ENCODE data around the gene RMC1.

RMC1 gene

DNA sequence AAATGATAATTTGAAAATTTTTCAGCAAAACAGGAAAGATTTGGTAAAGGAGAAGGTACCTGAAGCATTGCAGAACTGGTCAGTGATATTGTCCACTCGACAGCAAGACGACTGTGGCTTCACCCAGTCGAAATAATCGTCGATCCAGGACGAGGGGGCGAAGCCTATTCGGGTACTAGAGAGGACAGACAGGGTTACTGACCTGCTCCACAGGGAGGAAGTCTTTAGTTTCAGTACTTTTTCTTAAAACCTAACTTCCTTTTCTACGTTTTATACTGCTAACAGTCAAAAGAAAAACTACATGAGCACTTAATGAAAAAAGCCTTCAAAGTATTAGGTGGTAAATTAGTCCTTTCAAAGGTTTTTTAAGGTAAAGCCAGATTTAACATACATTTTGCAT, 36.0 kb downstream of the RMC1 start:
- no peak overlapping the region for H3K4me3 ChIP-seq (ENCODE audit: control insufficient read depth, low read depth, low read length)
- no peak for DNase-seq (ENCODE audit: low read depth)
- TF ChIP-seq, protein P1, sequence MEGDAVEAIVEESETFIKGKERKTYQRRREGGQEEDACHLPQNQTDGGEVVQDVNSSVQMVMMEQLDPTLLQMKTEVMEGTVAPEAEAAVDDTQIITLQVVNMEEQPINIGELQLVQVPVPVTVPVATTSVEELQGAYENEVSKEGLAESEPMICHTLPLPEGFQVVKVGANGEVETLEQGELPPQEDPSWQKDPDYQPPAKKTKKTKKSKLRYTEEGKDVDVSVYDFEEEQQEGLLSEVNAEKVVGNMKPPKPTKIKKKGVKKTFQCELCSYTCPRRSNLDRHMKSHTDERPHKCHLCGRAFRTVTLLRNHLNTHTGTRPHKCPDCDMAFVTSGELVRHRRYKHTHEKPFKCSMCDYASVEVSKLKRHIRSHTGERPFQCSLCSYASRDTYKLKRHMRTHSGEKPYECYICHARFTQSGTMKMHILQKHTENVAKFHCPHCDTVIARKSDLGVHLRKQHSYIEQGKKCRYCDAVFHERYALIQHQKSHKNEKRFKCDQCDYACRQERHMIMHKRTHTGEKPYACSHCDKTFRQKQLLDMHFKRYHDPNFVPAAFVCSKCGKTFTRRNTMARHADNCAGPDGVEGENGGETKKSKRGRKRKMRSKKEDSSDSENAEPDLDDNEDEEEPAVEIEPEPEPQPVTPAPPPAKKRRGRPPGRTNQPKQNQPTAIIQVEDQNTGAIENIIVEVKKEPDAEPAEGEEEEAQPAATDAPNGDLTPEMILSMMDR (IDR thresholded peaks at IDR 0.05; ENCODE audit: control insufficient read depth, insufficient read depth, low read depth, low read length, missing control alignments) = no peak

DNA sequence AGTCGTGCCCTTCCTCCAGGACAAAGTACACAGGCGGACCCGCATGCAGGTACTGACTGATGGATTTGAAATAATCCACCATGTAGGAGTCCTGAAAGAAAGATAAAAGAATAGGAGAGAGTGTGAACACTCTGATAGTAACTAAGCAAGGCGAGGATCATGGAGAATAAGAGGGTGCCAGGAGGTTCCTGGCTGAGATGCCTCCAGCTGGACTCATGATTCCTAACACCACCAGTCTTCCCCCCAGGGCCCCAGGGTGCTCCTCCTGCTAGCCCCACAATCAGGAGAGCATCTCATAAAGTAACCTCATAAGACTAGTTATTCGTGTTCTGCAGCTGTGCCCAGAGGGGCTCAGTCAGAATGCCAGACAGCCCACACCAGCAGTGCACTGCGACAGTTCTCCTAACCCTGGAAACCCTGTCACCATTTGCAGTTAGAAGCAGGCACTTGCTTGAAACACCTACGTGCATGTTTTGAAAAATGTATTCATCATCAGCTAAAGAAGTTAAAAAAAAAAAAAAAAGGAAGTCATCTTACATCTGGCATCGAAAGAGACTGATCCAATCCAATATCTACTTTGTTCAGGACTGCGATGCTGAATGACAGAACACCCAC, 36.7 kb downstream of the RMC1 start:
- no peak for DNase-seq (ENCODE audit: low read depth)
- H3K4me3 ChIP-seq (ENCODE audit: control insufficient read depth, low read depth, low read length) = no peak overlapping the region
- TF ChIP-seq, protein P1 (IDR thresholded peaks at IDR 0.05; ENCODE audit: control insufficient read depth, insufficient read depth, low read depth, low read length, missing control alignments) = no peak

DNA sequence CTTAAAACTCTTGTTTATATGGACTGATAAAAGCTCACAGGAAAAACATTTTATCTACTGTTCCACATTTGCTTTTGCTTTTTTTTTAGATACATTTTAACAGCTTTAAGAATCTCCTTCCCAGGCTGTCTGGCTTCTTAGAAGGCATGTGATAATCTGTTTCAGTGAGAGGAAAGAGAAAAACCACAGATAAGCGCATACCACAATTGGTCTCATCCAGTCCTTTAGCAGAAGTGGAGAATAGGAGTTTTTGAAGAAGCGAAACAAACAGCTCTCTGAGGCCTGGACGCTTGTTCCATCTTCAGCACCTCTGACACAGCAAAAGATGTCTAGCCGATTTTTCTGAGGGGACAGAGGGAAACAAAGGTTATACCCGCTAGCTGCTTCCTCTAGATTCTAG, 37.6 kb downstream of the RMC1 start:
- TF ChIP-seq, protein P1 (IDR thresholded peaks at IDR 0.05; ENCODE audit: control insufficient read depth, insufficient read depth, low read depth, low read length, missing control alignments) = no peak
- H3K4me3 ChIP-seq (ENCODE audit: control insufficient read depth, low read depth, low read length) = no peak overlapping the region
- no peak for DNase-seq (ENCODE audit: low read depth)

DNA sequence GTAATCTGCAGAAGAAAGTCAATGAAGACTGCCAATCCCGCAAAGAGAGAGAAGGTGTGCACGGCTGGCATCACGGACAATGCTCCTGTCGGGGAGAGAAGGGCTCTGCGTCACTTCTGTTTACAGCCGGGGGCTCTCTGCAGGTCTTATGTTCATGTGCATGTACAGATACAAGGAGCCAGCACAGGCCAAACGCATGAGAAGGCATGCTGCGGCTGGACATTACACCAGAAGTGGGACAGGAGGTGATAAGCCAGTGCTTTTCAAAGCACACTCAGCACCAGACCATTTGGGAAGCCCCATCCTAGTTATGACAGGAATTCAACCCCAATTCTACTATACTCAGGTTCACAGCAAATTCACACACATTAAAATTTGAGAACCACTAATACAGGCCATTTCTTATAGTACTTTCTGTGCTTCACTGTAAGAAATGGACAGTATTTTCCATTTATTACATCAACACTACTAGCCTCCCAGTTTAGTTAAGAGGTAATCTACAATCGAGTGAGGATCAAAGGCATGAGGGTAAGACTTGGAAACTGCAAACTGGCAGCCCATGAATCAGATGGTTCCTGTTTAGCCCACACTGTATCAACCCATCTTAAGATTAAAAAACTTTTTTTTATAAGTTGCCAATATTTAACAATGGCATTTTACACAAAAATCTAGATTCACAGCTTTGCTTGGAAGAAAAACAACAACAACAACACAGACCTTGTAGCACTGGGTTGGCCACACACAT, 38.2 kb downstream of the RMC1 start:
- H3K4me3 ChIP-seq (ENCODE audit: control insufficient read depth, low read depth, low read length) = no peak overlapping the region
- TF ChIP-seq, protein P1 (IDR thresholded peaks at IDR 0.05; ENCODE audit: control insufficient read depth, insufficient read depth, low read depth, low read length, missing control alignments) = no peak
- no peak for DNase-seq (ENCODE audit: low read depth)

DNA sequence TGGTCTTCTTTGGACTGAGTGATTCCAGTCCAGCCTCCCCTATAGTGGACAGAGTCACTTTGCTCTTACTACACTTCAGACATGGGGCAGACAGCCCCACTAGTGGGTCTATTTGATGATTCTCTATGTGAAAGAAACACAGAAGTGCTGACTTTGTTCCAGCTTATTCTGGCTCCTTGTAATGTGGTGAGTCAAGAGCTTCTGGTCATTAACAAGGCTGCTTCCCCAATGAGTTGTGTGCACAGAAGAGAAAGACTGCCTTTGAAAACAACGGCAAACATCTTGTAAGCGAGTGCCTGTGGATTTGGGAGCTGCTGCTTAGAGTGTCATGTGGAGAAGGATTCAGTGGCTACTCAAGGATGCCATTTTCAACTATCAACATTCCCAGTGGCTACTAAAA, 39.1 kb downstream of the RMC1 start:
- DNase-seq (ENCODE audit: low read depth) = no peak
- no peak overlapping the region for H3K4me3 ChIP-seq (ENCODE audit: control insufficient read depth, low read depth, low read length)
- TF ChIP-seq, protein P1 (IDR thresholded peaks at IDR 0.05; ENCODE audit: control insufficient read depth, insufficient read depth, low read depth, low read length, missing control alignments) = no peak

DNA sequence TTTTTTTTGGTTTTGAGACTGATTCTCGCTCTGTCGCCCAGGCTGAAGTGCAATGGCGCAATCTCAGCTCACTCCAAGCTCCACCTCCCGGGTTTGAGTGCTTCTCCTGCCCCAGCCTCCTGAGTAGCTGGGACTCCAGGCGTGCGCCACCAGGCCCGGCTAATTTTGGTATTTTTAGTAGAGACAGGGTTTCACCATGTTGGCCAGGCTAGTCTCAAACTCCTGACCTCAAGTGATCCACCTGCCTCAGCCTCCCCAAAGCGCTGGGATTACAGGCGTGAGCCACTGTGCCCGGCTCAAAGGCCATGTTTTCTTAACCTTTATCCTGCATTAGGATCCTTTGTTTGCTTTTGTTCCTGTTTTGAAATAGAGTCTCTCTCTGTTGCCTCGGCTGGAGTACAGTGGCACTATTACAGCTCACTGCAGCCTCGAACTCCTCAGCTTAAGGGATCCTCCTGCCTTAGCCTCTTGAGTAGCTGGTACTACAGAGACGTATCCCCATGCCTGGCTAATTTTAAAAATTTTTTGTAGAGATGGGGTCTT, 42.0 kb downstream of the RMC1 start:
- H3K4me3 ChIP-seq (ENCODE audit: control insufficient read depth, low read depth, low read length) = no peak overlapping the region
- TF ChIP-seq, protein P1 (IDR thresholded peaks at IDR 0.05; ENCODE audit: control insufficient read depth, insufficient read depth, low read depth, low read length, missing control alignments) = no peak
- DNase-seq (ENCODE audit: low read depth) = no peak

All from AG09309 (cell line).